HG03280 (cell line): Measurements from ENCODE around the gene MRPS31.
"Not testable (repeated sequence)": the region's sequence is repeated elsewhere in the genome, so short reads cannot be mapped to it uniquely, and the experiment has no call there.

Experiments
- ATAC-seq: cut with Tn5 transposase; IDR thresholded peaks from one replicate; pipeline ENCODE4 v1.9.1; 2021; ENCODE audit warnings: mild to moderate bottlenecking, moderate library complexity; ENCODE audit not compliant: unreplicated experiment

Gene MRPS31

DNA sequence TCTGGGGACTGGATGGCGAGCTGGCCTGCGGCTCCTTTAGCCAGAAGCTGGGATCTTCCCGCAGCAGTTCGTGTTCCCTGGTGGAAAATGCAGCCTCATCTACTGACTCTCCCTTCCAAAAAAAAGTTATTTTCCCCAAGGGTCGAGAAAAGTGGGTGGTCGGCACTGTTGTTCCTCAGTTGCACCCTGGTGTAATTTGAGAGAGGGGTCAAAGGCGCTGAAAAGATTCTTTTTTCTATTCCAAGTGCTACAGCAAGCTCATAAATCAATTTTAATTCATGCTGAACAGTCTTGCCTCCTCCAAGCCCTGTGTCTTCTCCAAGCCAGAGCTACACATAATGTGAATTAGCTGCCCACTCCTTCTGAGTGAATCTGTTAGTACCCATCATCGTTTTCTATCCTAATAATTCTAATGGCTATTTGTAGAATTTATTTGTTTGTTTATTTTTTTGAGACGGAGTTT lies 19.2 kb upstream of the MRPS31 start:
- ATAC-seq = no peak

- peak; percentile 80 for ATAC-seq
Measured at GRCh38 chr13:40789275-40790153, 18.5 kb upstream of the MRPS31 start, which contains the start of gene SLC25A15. Gene SLC25A15, plus strand, starts transcription at chr13:40789611. Its CDS starts 3,616 bp downstream, at chr13:40793227.

GRCh38 chr13:40788540-40789274 lies 17.7 kb upstream of the MRPS31 start:
- ATAC-seq = not testable (repeated sequence)

DNA sequence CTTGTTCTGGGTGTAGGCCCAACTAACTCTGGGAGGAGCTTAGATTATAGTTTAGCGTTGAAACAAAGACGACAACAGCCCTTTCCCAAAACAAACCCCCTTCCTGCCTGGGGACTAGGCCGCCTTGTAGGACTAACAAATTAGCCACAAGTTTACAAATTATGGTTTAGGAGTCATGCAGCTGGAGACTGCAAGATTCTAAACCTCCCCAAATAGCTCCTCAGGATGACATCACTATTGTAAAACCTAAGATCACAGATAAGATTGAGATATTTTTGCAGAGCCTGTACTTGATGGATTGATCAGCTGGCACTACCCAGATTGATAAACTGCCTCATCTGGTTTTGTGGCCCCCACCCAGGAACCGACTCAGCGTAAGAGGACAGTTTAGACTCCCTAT lies 16.1 kb upstream of the MRPS31 start:
- no peak for ATAC-seq

- ATAC-seq = no peak
Measured at GRCh38 chr13:40786568-40786996, 15.6 kb upstream of the MRPS31 start.

DNA sequence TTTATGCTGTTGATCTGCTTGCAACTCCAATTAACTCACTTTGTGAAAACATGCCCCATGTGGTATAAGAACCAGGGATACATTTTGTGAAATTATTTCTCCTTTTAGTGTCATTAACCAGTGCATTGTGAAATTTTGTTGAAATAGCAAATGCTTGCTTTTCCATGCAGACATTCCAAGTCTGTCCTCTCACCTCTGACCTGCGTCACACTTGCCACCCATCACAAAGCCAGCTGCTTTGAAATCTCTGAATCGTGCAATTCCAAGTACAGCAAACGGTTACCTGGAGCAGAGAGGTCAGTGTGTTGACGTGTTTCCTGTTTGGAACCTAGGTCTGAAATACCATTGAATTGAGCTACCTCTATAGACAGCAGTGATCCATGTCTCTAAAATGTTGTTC lies 13.6 kb upstream of the MRPS31 start:
- no peak for ATAC-seq

DNA sequence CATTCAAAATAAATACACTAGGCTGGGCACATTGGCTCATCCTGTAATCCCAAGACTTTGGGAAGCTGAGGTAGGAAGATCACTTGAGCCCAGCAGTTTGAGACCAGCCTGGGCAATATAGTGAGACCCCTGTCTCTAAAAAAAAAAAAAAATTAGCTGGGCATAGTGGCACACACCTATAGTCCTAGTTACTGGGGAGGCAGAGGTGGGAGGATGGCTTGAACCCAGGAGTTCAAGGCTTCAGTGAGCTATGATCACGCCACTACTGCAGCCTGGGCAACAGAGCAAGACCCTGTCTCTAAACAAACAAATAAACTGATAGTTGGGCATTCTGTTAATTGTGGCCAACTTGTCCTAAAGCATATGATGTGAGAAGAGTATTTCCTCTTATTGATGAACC lies 12.0 kb upstream of the MRPS31 start:
- ATAC-seq = not testable (repeated sequence)

DNA sequence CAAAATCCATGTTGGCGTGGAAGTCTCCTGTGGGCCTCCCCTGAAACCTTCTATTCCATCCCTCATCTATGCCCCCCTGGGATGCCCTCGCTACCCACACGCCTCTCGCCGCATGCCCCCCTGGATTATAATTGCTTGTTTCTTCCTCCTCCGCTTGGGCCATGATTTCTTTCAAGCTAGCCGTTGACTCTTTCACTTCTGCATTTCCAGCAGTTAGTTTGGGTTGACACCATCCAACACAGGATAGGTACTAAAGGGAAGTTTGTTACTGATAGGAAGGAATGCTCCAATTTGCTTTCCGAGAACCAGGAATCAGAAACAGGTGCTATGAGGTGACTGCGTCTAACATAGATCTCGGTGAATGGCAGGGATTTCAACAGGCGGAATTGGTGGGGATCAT lies 10.7 kb upstream of the MRPS31 start:
- no peak for ATAC-seq

GRCh38 chr13:40780822-40781401 lies 9.9 kb upstream of the MRPS31 start:
- no peak for ATAC-seq

DNA sequence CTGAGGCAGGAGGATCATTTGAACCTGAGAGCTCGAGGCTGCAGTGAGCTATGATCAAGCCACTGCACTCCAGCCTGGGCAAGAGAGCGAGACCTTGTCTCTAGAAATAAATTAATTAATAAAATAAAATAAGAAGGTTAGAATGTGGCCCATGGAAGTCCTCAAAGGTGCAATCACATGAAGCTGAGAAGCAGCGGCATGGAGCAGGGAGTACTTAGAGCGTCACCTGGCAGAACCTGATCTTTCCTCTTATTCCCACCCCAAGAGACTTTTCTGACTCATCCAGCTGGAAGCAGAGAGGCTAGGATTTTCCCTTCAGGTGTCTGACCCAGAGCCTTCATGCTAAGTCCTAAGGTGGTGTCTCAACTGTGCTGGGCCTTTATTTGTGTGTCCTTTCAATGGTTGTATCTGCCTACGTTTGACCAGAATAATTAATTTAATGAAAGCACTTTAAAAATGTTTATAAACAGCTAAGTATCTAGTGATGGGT lies 8.9 kb upstream of the MRPS31 start:
- ATAC-seq = no peak

DNA sequence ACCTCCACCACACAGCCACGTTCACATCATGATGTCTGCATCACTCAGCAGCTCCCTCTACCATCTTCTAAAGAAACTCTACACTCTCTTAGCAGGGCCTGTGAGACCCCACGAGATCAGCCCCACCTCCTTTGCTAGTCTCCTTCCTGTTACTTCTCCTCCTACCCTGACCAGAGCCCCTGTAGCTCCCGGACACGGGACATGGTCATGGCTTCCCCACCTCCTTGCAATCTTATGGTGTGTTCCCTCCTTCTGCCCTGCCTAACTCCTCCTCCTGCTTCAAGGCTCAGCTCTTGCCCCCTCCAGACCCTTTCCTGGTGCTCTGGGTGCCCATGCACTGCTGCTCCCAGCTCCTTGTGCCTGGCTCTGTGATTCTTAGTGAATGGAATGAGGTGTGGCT lies 8.1 kb upstream of the MRPS31 start:
- no peak for ATAC-seq

DNA sequence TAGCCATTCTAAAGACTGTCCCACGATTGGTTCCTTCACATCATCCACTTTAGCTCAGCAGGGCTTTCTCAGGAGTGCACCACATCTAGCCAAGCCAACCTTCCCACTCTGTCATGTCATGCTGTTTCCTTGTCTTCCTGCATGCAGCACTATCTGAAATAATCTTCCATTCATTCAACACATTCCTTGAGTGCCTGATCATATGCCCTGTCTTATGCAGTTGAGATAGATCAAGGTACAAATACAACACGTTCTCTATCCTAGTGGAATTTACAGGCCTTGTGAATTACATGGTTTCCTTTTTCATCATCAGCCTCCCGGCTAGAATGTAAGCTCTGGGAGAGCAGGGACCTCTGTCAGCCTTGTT lies 6.8 kb upstream of the MRPS31 start:
- ATAC-seq = no peak

DNA sequence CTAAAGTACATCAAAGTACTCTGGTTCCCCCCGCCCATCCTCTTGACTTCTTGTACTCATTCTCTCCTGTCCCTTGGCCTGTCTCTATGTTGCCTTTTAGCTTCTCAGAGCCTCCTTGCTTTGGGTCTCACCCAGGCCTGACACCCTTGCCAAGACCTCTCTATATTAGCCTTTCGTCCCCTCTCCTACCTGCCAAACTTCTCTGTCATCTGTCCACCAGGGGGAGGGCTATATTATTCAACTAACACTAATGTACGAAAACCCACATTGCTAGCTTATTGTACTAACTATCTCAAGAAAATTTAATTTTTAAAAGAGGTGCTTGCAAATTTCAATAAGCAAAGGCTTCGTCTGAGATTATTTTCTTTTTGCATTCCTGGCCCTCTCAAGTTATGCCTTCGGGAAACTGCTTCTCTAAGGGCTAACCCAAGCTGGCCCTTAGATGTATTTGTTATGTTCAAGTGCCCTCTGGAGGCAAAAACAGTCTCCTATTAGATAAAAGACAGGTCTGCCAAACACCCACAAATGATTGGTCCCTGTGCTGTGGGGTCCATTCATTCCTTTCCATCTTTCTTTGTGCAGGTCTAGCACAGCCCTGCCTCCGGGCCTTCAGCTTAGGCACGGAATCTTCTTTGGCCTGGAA lies 6.3 kb upstream of the MRPS31 start:
- peak; percentile 85 for ATAC-seq

- peak; percentile 42 for ATAC-seq
Measured at GRCh38 chr13:40776681-40777165, 5.7 kb upstream of the MRPS31 start.

GRCh38 chr13:40776232-40776631 lies 5.2 kb upstream of the MRPS31 start:
- ATAC-seq = no peak

- ATAC-seq = no peak
Measured at GRCh38 chr13:40774672-40775071, 3.7 kb upstream of the MRPS31 start.

DNA sequence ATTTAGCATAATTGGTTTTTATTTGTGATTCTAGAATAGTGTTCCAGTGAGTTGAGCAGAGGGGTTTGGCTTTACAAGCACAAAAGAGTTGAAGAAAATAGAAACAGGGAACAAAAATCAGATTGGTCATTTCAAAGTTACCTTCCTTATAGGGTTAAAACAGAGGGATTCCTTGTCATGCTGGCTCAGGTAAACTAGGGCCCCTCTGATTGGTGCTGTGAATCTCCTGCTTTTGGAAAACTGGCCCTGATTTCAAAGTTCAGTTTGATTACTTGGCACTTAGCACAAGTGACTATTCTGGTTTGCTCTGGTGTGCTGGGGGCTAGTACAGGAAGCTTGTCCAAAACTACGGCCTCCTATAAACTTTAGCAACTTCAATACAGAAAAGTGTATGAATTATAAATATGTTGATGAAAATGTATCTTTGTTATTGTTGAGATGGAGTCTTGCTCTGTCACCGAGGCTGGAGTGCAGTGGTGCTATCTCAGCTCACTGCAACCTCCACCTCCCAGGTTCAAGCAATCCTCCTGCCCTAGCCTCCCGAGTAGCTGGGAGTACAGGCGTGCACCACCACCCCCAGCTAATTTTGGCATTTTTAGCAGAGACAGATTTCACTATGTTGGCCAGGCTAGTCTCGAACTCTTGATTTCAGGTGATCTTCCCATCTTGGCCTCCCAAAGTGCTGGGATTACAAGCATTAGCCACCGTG lies 1.9 kb upstream of the MRPS31 start:
- no peak for ATAC-seq

- ATAC-seq = no peak
Measured at GRCh38 chr13:40770609-40770933, 419 bp downstream of the MRPS31 start.

- ATAC-seq = no peak
Measured at GRCh38 chr13:40769970-40770369, 1.0 kb downstream of the MRPS31 start.

DNA sequence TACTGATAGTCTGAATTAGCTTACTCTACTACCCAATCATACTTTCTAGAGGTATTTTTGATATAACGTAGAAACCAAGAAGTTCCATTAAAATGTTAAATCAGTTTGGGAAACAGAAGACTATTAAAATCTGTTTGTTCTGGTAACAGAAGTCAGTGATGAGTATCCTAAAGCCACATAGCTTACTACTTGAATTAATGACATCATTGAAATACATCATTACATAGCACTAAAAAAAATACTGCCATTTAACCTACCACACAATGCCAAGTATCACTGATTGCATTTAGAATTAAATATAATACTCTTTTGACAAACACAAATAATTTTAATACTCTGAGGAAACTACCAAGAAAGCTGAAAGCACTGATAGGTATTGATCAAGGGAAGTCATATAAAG lies 5.4 kb downstream of the MRPS31 start:
- no peak for ATAC-seq
